ENCODE measurements around the gene COG6.

COG6 gene

DNA sequence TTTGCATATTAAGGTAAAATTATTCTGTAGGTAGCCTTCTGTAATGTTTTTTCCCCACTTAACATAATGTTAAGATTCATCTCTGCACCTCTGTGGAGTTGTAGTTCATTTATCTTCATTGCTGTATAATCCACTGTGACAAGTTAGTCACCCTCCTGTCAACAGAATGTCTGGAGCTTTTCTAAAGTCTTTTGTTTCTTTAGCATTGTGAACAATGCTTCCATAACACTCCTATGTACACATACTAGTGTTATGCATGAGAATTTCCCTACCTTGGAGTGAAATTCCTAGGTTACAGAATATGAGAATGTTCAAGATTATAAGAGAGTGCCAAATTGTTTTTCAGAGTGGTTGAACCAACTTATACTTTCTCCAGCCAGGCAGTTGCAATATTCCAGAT is 113.5 kb downstream of the COG6 start:
- DNase-seq (ENCODE audit: low read depth, low spot score) = no peak

DNA sequence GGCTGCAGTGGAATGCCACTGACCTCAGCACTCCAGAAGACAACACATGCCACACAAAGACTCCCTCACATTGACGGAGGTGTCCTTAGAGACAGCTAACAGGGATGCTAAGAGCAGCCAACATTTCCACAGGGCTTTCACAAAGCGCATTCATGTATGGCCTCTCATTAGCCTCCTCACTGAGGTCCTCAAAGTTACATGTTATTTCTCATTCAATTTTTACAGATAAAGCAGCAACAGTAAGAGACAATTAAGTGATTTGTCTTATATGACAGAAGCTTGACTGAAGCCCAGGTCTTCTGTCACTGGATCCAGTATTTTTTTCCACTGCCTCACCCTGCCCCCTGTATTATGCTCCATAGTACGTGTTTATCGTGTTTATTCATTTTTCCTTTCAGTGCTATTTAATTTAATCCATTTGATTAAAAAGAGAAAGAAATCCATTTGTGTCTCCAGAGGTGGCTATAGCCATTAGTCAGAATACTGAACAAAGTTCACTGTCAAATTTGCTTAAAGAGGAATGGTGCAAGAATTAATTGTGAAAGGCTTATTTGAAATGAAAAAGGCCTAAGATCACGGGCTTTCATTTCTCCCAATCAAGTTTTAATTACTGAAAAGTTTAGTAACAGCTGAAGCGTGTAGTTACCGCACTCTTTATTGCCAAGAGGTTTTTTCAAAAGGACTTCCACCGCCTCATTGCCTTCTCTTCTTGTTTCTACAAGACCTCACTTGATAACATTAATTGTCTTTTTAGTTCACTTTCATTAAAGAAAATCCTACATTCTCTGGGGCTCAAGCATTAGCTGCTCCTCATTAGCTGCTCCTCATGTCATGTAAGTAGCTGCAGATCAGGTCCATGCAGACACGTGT is 115.0 kb downstream of the COG6 start:
- DNase-seq (ENCODE audit: low read depth, low spot score) = no peak

DNA sequence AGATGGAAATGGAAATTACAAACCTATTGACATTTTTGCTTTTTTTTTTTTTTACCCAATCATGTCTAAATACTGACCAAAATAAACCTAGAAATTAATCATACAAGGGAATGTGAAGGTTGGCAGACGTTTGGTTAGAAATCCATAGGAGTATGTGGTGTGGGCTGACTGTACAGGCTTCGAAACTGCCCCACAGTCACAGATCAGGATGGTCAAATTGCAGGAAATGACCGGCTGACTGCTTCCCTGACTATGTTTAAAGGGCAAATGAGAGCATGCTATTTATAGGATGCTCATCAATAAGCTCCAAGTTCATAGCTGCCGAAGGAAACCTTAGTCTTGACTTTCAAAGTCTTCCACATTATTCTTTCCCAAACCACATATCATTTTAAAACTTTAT is 118.4 kb downstream of the COG6 start:
- no peak for DNase-seq (ENCODE audit: low read depth, low spot score)

DNA sequence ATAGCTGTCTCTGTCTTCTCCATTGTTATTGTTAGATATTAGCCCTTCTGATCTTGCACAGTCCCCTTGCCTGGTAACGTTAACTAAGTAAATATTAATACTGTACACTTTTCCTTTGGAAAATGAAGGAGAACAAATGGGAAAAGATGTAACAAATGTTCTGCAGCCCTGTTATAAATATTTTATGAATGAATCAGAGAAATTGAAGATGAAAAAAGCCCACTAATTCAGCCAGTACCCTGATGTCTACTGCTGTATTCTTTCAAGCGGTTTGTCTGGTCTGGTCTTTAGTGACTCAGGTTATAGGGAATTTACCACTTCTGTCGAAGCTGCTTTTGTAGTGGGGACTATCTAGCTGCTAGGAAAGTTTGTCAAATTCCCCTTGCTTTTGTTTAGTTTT is 121.0 kb downstream of the COG6 start:
- no peak for DNase-seq (ENCODE audit: low read depth, low spot score)

GRCh38 chr13:39777021-39777420 is 121.6 kb downstream of the COG6 start:
- no peak for DNase-seq (ENCODE audit: low read depth, low spot score)

DNA sequence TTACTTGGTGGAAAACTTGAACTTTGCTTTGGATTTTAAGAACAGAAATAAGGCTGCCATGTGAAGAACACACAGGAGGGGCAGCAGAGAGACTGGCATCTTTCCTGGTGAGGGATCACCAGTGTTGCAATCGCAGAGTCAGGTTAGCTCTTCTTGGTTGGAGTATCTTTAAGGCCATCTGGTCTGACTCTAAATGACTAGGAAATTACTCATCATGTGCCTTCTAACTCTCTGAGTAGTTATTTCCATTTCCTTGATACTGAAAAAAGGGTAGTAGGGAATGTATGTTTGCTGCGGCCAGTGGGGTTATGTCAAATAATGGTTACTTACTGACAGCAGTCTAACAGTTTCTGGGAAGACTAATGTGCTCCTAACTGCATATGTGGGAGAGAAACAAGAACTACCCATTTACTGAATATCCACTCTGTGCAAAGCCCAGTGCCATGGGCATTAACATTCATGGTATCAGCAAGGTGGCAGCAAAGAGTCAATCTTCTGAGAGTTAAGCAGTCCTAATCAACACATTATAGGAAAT is 122.1 kb downstream of the COG6 start:
- no peak for DNase-seq (ENCODE audit: low read depth, low spot score)

DNA sequence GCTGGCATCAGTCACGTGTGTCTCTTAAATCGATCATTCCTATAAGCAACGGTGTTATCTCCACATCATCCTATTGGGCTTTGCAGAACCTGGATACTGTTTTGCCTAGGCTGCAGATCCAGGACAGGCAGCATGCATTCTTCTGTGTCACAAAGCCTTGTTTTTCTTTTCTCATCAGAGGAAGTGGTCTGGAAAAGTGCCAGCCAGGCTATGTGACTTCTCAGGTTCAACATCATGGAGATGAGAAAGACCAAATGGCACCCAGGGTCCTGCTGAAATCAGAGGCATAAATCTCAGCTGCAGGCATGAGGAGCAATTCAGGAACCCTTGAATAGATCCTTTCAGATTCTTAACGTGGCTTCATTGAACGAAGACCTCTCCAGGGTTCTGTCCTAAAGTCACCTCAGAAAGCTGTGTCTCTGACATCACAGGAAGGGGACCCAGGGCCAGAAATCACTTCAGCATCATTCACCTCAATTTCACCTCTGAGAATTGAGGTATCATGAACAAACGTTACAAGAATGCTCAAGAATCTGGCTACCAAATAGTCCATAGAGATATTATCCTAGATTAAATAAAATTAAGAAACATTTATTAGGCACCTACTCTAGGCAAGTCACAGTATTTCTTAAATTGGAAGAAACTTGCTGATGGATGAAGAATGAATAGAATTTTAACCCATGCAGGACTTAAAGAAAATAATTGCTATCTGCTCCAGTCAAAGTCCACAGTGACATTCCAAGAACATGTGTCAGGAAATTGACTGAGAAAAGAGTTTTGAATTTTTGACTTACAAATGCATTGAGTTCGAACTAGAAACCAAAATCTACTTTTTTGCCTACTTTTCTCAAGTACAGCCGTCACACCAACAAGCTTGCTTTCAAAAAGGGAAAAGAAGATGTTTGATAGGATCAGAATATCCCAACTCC is 124.1 kb downstream of the COG6 start:
- no peak for DNase-seq (ENCODE audit: low read depth, low spot score)

- DNase-seq (ENCODE audit: low read depth, low spot score) = no peak
Observed at GRCh38 chr13:39780711-39781110, 125.2 kb downstream of the COG6 start.

GRCh38 chr13:39781381-39781780 is 125.9 kb downstream of the COG6 start:
- no peak for DNase-seq (ENCODE audit: low read depth, low spot score)

- no peak for DNase-seq (ENCODE audit: low read depth, low spot score)
Observed at GRCh38 chr13:39783051-39783450, 127.6 kb downstream of the COG6 start.

- no peak for DNase-seq (ENCODE audit: low read depth, low spot score)
Observed at GRCh38 chr13:39784347-39784746, 128.9 kb downstream of the COG6 start.

DNA sequence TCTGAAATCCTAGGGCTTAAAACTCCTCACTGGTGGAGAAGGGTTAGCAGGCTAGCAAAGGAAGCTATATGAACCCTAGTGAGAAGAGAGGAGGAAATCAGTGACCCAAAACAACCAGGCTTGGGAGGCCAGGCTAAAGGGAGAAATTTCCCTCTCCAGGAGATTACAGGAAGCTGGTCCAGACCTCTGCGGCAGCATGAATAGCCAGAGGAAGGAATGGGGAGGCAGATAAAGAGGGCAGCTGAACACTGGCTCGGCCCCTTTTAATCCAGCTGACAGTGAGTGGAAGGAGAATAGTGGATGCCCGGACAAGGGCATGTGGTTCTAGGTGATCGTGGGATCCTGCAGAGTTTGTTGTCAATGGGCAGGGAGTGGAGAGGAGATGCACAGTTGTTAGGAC is 130.6 kb downstream of the COG6 start:
- no peak for DNase-seq (ENCODE audit: low read depth, low spot score)

- no peak for DNase-seq (ENCODE audit: low read depth, low spot score)
Observed at GRCh38 chr13:39787086-39787487, 131.6 kb downstream of the COG6 start.

- DNase-seq (ENCODE audit: low read depth, low spot score) = no peak
Observed at GRCh38 chr13:39788102-39788501, 132.6 kb downstream of the COG6 start.

- DNase-seq (ENCODE audit: low read depth, low spot score) = no peak
Observed at GRCh38 chr13:39789451-39789850, 134.0 kb downstream of the COG6 start.
